ENCODE results near the gene PRKAA1.

DNA sequence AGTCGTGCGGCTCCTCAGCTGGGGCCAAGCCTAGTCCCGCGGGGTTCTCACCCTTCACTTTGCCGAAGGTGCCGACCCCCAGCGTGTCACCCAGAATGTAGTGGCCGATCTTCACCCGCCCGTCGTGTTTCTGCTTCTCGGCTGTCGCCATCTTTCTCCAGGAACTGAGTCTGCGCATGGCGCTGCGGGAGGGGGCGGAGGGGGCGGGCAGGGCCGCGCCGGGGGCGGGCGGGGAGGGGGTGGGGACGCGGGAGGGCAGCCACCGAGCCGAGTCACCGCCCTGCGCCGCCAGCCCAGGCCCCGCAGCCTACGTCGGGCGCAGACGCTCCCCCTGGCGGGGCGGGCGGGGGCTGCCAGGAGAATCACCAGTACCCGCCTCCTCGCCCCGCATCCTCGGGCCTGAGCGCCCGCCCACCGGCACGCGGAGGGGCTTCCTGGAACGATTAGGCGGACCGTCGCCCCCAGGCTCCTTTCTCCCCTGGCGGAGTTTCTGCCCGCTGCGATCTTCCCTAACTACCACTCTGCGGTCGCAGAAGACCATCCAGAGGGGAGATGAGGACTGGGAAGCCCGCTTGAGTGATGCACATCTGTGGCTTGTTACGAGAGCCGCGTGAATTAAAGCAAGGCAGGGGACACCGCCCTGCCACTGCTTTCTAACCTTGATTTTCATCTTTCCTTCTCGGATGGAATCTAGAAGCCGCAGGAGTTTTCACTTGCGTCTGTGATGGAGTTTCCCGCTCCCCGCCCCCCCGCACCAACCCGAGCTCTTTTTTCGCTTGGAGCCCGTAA, at the start of gene PRKAA1:
- TF ChIP-seq CTCF (IDR thresholded peaks at IDR 0.05) (peak in 5 of 6 experiments; percentile 38 to 71 (median 67)), POLR2A (IDR thresholded peaks at IDR 0.05) (peak; percentile 6 to 75)
